H9 (cell line): Measurements from ENCODE around the gene MAD1L1. TPM values are rescaled to one million over a fixed set of nuclear protein-coding genes. Genes with fewer than 3 reads are reported as not detected.

ENCODE experiments used
- DNase-seq: peaks from one replicate; pipeline ENCODE4 v3.0.0-alpha.2; 2017
- H2AFZ ChIP-seq: one replicate; pipeline ENCODE4 v1.6.1; 2013; ENCODE audit warnings: mild to moderate bottlenecking, low read length, control low read depth, moderate library complexity
- H2AK5ac ChIP-seq: 2 replicates; pipeline ENCODE4 v1.6.1; 2013; ENCODE audit warnings: low read length, control low read depth, mixed read lengths; ENCODE audit not compliant: insufficient read length
- H2BK120ac ChIP-seq: one replicate; pipeline ENCODE4 v1.6.1; 2013; ENCODE audit warnings: low read depth, mild to moderate bottlenecking, low read length, control low read depth, inconsistent platforms; ENCODE audit not compliant: poor library complexity, severe bottlenecking
- H2BK12ac ChIP-seq: 2 replicates; pipeline ENCODE4 v1.6.1; 2013; ENCODE audit warnings: low read length, control low read depth, mixed read lengths, low read depth; ENCODE audit not compliant: insufficient read length
- H2BK15ac ChIP-seq: 2 replicates; pipeline ENCODE4 v1.6.1; 2013; ENCODE audit warnings: low read depth, low read length, control low read depth
- H2BK20ac ChIP-seq: one replicate; pipeline ENCODE4 v1.6.1; 2013; ENCODE audit warnings: low read depth, mild to moderate bottlenecking, low read length, control low read depth, inconsistent platforms; ENCODE audit not compliant: poor library complexity, severe bottlenecking
- H2BK5ac ChIP-seq: 2 replicates; pipeline ENCODE4 v1.6.1; 2013; ENCODE audit warnings: low read length, control low read depth, mixed read lengths; ENCODE audit not compliant: insufficient read length
- H3K14ac ChIP-seq: 2 replicates; pipeline ENCODE4 v1.6.1; 2013; ENCODE audit warnings: low read length, control low read depth; ENCODE audit not compliant: insufficient read depth
- H3K18ac ChIP-seq: 2 replicates; pipeline ENCODE4 v1.6.1; 2013; ENCODE audit warnings: low read depth, mild to moderate bottlenecking, mixed read lengths, low read length, control low read depth; ENCODE audit not compliant: insufficient read length
- H3K23ac ChIP-seq: 2 replicates; pipeline ENCODE4 v1.6.1; 2013; ENCODE audit warnings: low read length, control low read depth, mixed read lengths, low read depth; ENCODE audit not compliant: insufficient read length
- H3K23me2 ChIP-seq: 2 replicates; pipeline ENCODE4 v1.6.1; 2013; ENCODE audit warnings: low read depth, mild to moderate bottlenecking, mixed read lengths, low read length, control low read depth; ENCODE audit not compliant: insufficient read length, poor library complexity, severe bottlenecking
- H3K27ac ChIP-seq: 2 replicates; pipeline ENCODE4 v1.5.1; 2013; ENCODE audit warnings: low read length, control low read depth, mixed read lengths, low read depth; ENCODE audit not compliant: insufficient read length
- H3K27me3 ChIP-seq: 2 replicates; pipeline ENCODE4 v1.6.1; 2013; ENCODE audit warnings: low read length, control low read depth, inconsistent platforms; ENCODE audit not compliant: insufficient read depth
- H3K4ac ChIP-seq: 2 replicates; pipeline ENCODE4 v1.6.1; 2013; ENCODE audit warnings: low read depth, mild to moderate bottlenecking, control low read depth, inconsistent platforms, low read length, moderate library complexity
- H3K4me1 ChIP-seq: 2 replicates; pipeline ENCODE4 v1.6.1; 2013; ENCODE audit warnings: low read length, control low read depth, inconsistent platforms; ENCODE audit not compliant: insufficient read depth
- H3K4me2 ChIP-seq: 2 replicates; pipeline ENCODE4 v1.6.1; 2013; ENCODE audit warnings: low read length, control low read depth, mixed read lengths; ENCODE audit not compliant: insufficient read length, insufficient read depth
- H3K56ac ChIP-seq: 2 replicates; pipeline ENCODE4 v1.6.1; 2013; ENCODE audit warnings: low read depth, mild to moderate bottlenecking, mixed read lengths, low read length, control low read depth; ENCODE audit not compliant: insufficient read length
- H3K79me1 ChIP-seq: 2 replicates; pipeline ENCODE4 v1.6.1; 2013; ENCODE audit warnings: low read depth, mild to moderate bottlenecking, moderate library complexity, low read length, control low read depth, inconsistent platforms; ENCODE audit not compliant: insufficient read depth, poor library complexity, severe bottlenecking
- H3K79me2 ChIP-seq: 2 replicates; pipeline ENCODE4 v1.6.1; 2013; ENCODE audit warnings: low read length, control low read depth, inconsistent platforms; ENCODE audit not compliant: insufficient read depth
- H3K9ac ChIP-seq: 2 replicates; pipeline ENCODE4 v1.6.1; 2013; ENCODE audit warnings: low read length, control low read depth, mixed read lengths; ENCODE audit not compliant: insufficient read length; ENCODE audit errors: extremely low read depth
- H3K9me3 ChIP-seq: one replicate; pipeline ENCODE4 v1.6.1; 2013; ENCODE audit warnings: low read depth, low read length, inconsistent platforms; ENCODE audit not compliant: control insufficient read depth
- H3T11ph ChIP-seq: one replicate; pipeline ENCODE4 v1.6.1; 2013; ENCODE audit warnings: mild to moderate bottlenecking, low read length, control low read depth, inconsistent platforms
- H4K20me1 ChIP-seq: one replicate; pipeline ENCODE4 v1.6.1; 2013; ENCODE audit not compliant: control insufficient read depth, insufficient read length, insufficient read depth
- H4K5ac ChIP-seq: 2 replicates; pipeline ENCODE4 v1.6.1; 2013; ENCODE audit warnings: low read depth, mild to moderate bottlenecking, mixed read lengths, low read length, control low read depth; ENCODE audit not compliant: insufficient read length
- H4K8ac ChIP-seq: replicated peaks from 2 replicates; pipeline ENCODE4 v1.6.1; 2013; ENCODE audit warnings: low read length, control low read depth, mixed read lengths, low read depth; ENCODE audit not compliant: insufficient read length
- H4K91ac ChIP-seq: 2 replicates; pipeline ENCODE4 v1.6.1; 2013; ENCODE audit warnings: low read depth, mild to moderate bottlenecking, moderate library complexity, mixed read lengths, low read length, control low read depth; ENCODE audit not compliant: insufficient read length
- H3K27ac Mint-ChIP-seq, 3 experiments: 2 replicates in 2 of 3; 3 replicates in 1 of 3; pipeline ENCODE4 v1.8.0; 2020 to 2021; ENCODE audit warnings: mixed read lengths in 3 of 3, mild to moderate bottlenecking in 1 of 3, moderate library complexity in 1 of 3
- H3K27me3 Mint-ChIP-seq: 2 replicates; pipeline ENCODE4 v1.8.0; 2021; ENCODE audit warnings: low read depth, mild to moderate bottlenecking, moderate library complexity, mixed read lengths
- H3K36me3 Mint-ChIP-seq, 3 experiments: 2 replicates in 2 of 3; 3 replicates in 1 of 3; pipeline ENCODE4 v1.8.0; 2020 to 2021; ENCODE audit warnings: low read depth in 3 of 3, mixed read lengths in 3 of 3; ENCODE audit not compliant: insufficient read depth in 1 of 3
- H3K4me1 Mint-ChIP-seq, 2 experiments: 2 replicates each; pipeline ENCODE4 v1.8.0; 2020; ENCODE audit warnings: mixed read lengths in 2 of 2
- H3K4me3 Mint-ChIP-seq, 2 experiments: 2 replicates in 1 of 2; 3 replicates in 1 of 2; pipeline ENCODE4 v1.8.0; 2020 to 2021; ENCODE audit warnings: mild to moderate bottlenecking in 2 of 2, mixed read lengths in 2 of 2, moderate library complexity in 1 of 2
- H3K9me3 Mint-ChIP-seq, 2 experiments: 2 replicates in 1 of 2; 3 replicates in 1 of 2; pipeline ENCODE4 v1.8.0; 2020; ENCODE audit warnings: mild to moderate bottlenecking in 2 of 2, mixed read lengths in 2 of 2, moderate library complexity in 1 of 2
- CTCF ChIP-seq: fragments of 200-600 bp; sonication (generic); conservative IDR thresholded peaks from 3 replicates; pipeline ENCODE4 v1.8.0; 2021; ENCODE audit warnings: antibody characterized with exemption, mild to moderate bottlenecking
- WGBS: extraction: QIAGEN DNeasy Blood & Tissue Kit; methylation state at CpG from one replicate; pipeline ENCODE4 v1.1.7; 2013; ENCODE audit warnings: missing lambda C conversion rate, low lambda C conversion rate, mixed read lengths; ENCODE audit not compliant: insufficient read length; ENCODE audit errors: extremely low coverage; 5-methylcytosine and 5-hydroxymethylcytosine counted together
- total RNA-seq: library from RNA; stranded (reverse); gene quantifications from 2 replicates; pipeline ENCODE4 v1.2.1, GENCODE V29; 2021

MAD1L1 gene
- total RNA-seq, 1 experiment from 2014 or later, result 39.0 TPM

- Histone ChIP-seq H3K23ac (no peak overlapping the region), H3K79me1 (no peaks in the 10 kb centered on the region), H3K56ac (no peak overlapping the region), H3K4me1 (no peaks in the 10 kb centered on the region), H2BK5ac (no peak overlapping the region), H2BK15ac (no peak overlapping the region), H4K91ac (no peak overlapping the region), H3K4me2 (no peak overlapping the region), H3K27ac (no peak overlapping the region), H3K4ac (no peak overlapping the region), H2AFZ (no peak overlapping the region), H4K8ac (no peak overlapping the region), H2BK12ac (no peak overlapping the region), H2BK120ac (no peak overlapping the region), H3T11ph (no peak overlapping the region), H3K27me3 (no peaks in the 10 kb centered on the region), H3K23me2 (no peaks in the 10 kb centered on the region), H4K5ac (no peak overlapping the region), H3K14ac (no peak overlapping the region), H3K9ac (no peak overlapping the region), H3K79me2 (no peaks in the 10 kb centered on the region), H4K20me1 (no peaks in the 10 kb centered on the region), H3K9me3 (no peaks in the 10 kb centered on the region), H2AK5ac (no peak overlapping the region), H3K18ac (no peak overlapping the region), H2BK20ac (no peak overlapping the region)
- H3K36me3 Mint-ChIP-seq, result peaks cover 0 to 2% (median 0%) of the 10 kb centered on the region in 3 experiments; a peak in 1 of 7 replicates
- H3K9me3 Mint-ChIP-seq, result no peaks in the 10 kb centered on the region
- TF ChIP-seq CTCF, result no peak
- peaks cover 0 to 2% of the 10 kb centered on the region in 2 experiments; a peak in 1 of 4 replicates for H3K4me1 Mint-ChIP-seq
- no peak for DNase-seq
- no CpG with 5 or more reads among the region's 26 CpGs for WGBS
- no peak overlapping the region for H3K27ac Mint-ChIP-seq
- no peaks in the 10 kb centered on the region for H3K27me3 Mint-ChIP-seq
- H3K4me3 Mint-ChIP-seq, result no peak overlapping the region
Measured at GRCh38 chr7:1902231-1902855, 330.4 kb downstream of the MAD1L1 start.
